ENCODE results near the gene TNS3. TPM values are rescaled to one million over a fixed set of nuclear protein-coding genes. Genes with fewer than 3 reads are reported as not detected.
A peak's percentile ranks its signal among the peaks of the same experiment; 100 is the strongest.

Gene TNS3
- total RNA-seq, 1 experiment from 2014 or later, result 28.9 TPM

GRCh38 chr7:47347816-47348385 is 234.0 kb downstream of the TNS3 start:
- no peak overlapping the region for H3K4me3 ChIP-seq (ENCODE audit: insufficient read depth, low read depth, low read length)
- no peaks in the 10 kb centered on the region for H3K36me3 ChIP-seq (replicated peaks; ENCODE audit: control insufficient read depth, insufficient read depth, low read length)
- no peaks in the 10 kb centered on the region for H3K27me3 ChIP-seq (ENCODE audit: control insufficient read depth, insufficient read depth, low read length)
- DNase-seq, result no peak

GRCh38 chr7:47347346-47347745 is 234.6 kb downstream of the TNS3 start:
- DNase-seq, result no peak
- Histone ChIP-seq H3K36me3 (replicated peaks; ENCODE audit: control insufficient read depth, insufficient read depth, low read length) (no peaks in the 10 kb centered on the region), H3K27me3 (ENCODE audit: control insufficient read depth, insufficient read depth, low read length) (no peaks in the 10 kb centered on the region), H3K4me3 (ENCODE audit: insufficient read depth, low read depth, low read length) (no peak overlapping the region)

- DNase-seq, result no peak
- H3K27me3 ChIP-seq (ENCODE audit: control insufficient read depth, insufficient read depth, low read length), result no peaks in the 10 kb centered on the region
- no peak overlapping the region for H3K4me3 ChIP-seq (ENCODE audit: insufficient read depth, low read depth, low read length)
- H3K36me3 ChIP-seq (replicated peaks; ENCODE audit: control insufficient read depth, insufficient read depth, low read length), result no peaks in the 10 kb centered on the region
Observed at GRCh38 chr7:47346377-47346914, 235.5 kb downstream of the TNS3 start.

DNA sequence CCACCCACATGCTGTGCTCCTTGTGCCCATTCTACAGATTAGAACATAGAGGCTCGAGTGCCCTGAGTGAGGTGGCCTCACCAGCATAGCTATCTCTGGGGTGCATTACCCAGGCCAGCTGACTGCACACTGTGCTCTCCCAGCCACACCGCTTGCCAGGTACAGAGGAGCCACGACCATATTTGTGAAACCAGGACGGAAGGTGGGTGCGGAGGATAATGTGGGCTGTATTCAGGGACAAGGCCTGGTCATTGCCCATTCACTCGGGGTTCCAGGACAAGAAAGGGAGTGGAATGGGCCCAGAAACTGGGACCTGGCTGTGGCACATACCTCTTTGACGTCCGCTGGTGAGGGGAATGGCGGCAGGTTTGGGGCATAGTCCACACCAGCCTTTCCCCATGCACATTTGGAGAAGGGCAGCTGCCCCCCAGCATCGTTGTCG is 236.0 kb downstream of the TNS3 start:
- Histone ChIP-seq H3K4me3 (ENCODE audit: insufficient read depth, low read depth, low read length) (no peak overlapping the region), H3K27me3 (ENCODE audit: control insufficient read depth, insufficient read depth, low read length) (no peaks in the 10 kb centered on the region), H3K36me3 (replicated peaks; ENCODE audit: control insufficient read depth, insufficient read depth, low read length) (no peaks in the 10 kb centered on the region)
- DNase-seq, result no peak

GRCh38 chr7:47344171-47344955 is 237.5 kb downstream of the TNS3 start:
- DNase-seq, result no peak
- Histone ChIP-seq H3K36me3 (replicated peaks; ENCODE audit: control insufficient read depth, insufficient read depth, low read length) (no peaks in the 10 kb centered on the region), H3K27me3 (ENCODE audit: control insufficient read depth, insufficient read depth, low read length) (no peaks in the 10 kb centered on the region), H3K4me3 (ENCODE audit: insufficient read depth, low read depth, low read length) (no peak overlapping the region)

GRCh38 chr7:47343061-47343455 is 238.9 kb downstream of the TNS3 start:
- no peak for DNase-seq
- H3K4me3 ChIP-seq (ENCODE audit: insufficient read depth, low read depth, low read length), result no peak overlapping the region
- H3K36me3 ChIP-seq (replicated peaks; ENCODE audit: control insufficient read depth, insufficient read depth, low read length), result no peaks in the 10 kb centered on the region
- no peaks in the 10 kb centered on the region for H3K27me3 ChIP-seq (ENCODE audit: control insufficient read depth, insufficient read depth, low read length)

- Histone ChIP-seq H3K4me3 (ENCODE audit: insufficient read depth, low read depth, low read length) (no peak overlapping the region), H3K27me3 (ENCODE audit: control insufficient read depth, insufficient read depth, low read length) (no peaks in the 10 kb centered on the region), H3K36me3 (replicated peaks; ENCODE audit: control insufficient read depth, insufficient read depth, low read length) (no peaks in the 10 kb centered on the region)
- DNase-seq, result no peak
Observed at GRCh38 chr7:47342296-47343060, 239.4 kb downstream of the TNS3 start.

GRCh38 chr7:47340517-47340916 is 241.4 kb downstream of the TNS3 start:
- no peak for DNase-seq
- Histone ChIP-seq H3K36me3 (replicated peaks; ENCODE audit: control insufficient read depth, insufficient read depth, low read length) (no peaks in the 10 kb centered on the region), H3K4me3 (ENCODE audit: insufficient read depth, low read depth, low read length) (no peak overlapping the region), H3K27me3 (ENCODE audit: control insufficient read depth, insufficient read depth, low read length) (no peaks in the 10 kb centered on the region)

DNA sequence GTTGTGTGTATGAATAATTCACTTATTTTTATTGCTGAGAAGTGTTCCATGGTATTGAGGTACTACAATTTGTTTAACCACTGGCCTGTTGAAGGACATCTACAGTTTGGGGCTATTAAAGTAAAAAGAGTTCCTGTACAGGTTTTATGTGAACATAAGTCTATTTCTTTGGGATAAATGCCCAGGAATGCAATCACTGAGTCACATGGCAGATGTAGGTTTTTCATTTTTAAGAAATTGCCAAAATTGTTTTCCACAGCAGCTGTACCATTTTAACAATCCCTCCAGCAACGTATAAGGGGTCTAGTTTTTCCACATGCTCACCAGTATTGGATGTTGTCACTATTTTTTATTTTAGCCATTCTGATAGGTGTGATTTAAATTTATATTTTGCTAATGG is 243.9 kb downstream of the TNS3 start:
- Histone ChIP-seq H3K27me3 (ENCODE audit: control insufficient read depth, insufficient read depth, low read length) (no peaks in the 10 kb centered on the region), H3K4me3 (ENCODE audit: insufficient read depth, low read depth, low read length) (no peak overlapping the region), H3K36me3 (replicated peaks; ENCODE audit: control insufficient read depth, insufficient read depth, low read length) (no peaks in the 10 kb centered on the region)
- DNase-seq, result no peak

DNA sequence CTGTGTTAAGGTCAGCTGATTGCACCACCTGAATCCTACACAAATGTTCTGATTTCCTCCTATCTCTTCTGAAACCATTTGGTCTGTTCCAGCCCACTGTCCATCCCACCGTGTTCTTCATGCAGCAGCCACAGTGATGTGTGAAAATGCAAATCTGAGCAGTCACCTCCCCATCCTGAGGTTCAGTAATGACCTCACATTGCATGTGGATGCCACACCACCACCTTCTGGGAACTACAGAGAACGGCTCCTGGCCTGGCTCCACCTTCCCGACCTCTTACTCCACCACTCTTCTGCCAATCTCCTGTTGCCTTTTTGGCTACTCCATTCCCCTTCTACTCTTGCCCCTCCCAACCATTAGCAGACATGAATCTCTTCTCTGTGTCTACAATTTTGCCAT is 244.4 kb downstream of the TNS3 start:
- H3K27me3 ChIP-seq (ENCODE audit: control insufficient read depth, insufficient read depth, low read length), result no peaks in the 10 kb centered on the region
- DNase-seq, result peak; percentile 75
- no peak overlapping the region for H3K4me3 ChIP-seq (ENCODE audit: insufficient read depth, low read depth, low read length)
- H3K36me3 ChIP-seq (replicated peaks; ENCODE audit: control insufficient read depth, insufficient read depth, low read length), result no peaks in the 10 kb centered on the region

GRCh38 chr7:47336472-47337425 is 245.2 kb downstream of the TNS3 start:
- DNase-seq, result no peak
- no peaks in the 10 kb centered on the region for H3K36me3 ChIP-seq (replicated peaks; ENCODE audit: control insufficient read depth, insufficient read depth, low read length)
- H3K4me3 ChIP-seq (ENCODE audit: insufficient read depth, low read depth, low read length), result no peak overlapping the region
- no peaks in the 10 kb centered on the region for H3K27me3 ChIP-seq (ENCODE audit: control insufficient read depth, insufficient read depth, low read length)

- DNase-seq, result no peak
Observed at GRCh38 chr7:47335557-47336471, 246.1 kb downstream of the TNS3 start.

DNA sequence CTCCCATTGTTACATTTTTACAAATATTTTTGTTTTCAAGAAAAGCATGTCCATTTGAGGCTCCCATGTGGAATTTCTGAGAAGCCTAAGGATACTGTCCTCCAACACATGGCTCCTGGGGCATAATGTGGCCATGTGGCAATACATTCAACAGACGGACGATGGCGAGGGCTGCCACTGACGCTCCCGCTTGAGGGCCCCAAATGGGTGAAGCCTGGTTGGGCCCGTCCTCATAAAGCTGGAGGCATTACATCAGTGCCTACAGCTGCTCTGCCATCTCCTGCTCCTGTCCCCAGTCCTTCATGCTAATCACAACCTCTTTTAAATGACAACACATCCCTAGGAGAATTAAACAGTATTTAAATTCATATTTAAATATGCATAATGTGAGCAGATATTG is 246.8 kb downstream of the TNS3 start:
- Histone ChIP-seq H3K4me3 (ENCODE audit: insufficient read depth, low read depth, low read length) (no peak overlapping the region), H3K36me3 (replicated peaks; ENCODE audit: control insufficient read depth, insufficient read depth, low read length) (no peaks in the 10 kb centered on the region), H3K27me3 (ENCODE audit: control insufficient read depth, insufficient read depth, low read length) (no peaks in the 10 kb centered on the region)
- no peak for DNase-seq

More at GRCh38 chr7:47335557-47336471, 246.1 kb downstream of the TNS3 start:
- no peak overlapping the region for H3K4me3 ChIP-seq (ENCODE audit: insufficient read depth, low read depth, low read length)
- H3K27me3 ChIP-seq (ENCODE audit: control insufficient read depth, insufficient read depth, low read length), result no peaks in the 10 kb centered on the region
- H3K36me3 ChIP-seq (replicated peaks; ENCODE audit: control insufficient read depth, insufficient read depth, low read length), result no peaks in the 10 kb centered on the region

Data from H7 (cell line).